HG03432 (cell line): ENCODE measurements around the gene NDUFS5.
"Not testable (repeated sequence)": the region's sequence is repeated elsewhere in the genome, so short reads cannot be mapped to it uniquely, and the experiment has no call there.

Experiments
- ATAC-seq: cut with Tn5 transposase; IDR thresholded peaks from one replicate; pipeline ENCODE4 v1.9.1; 2021; ENCODE audit warnings: mild to moderate bottlenecking, moderate library complexity; ENCODE audit not compliant: unreplicated experiment

The NDUFS5 gene

DNA sequence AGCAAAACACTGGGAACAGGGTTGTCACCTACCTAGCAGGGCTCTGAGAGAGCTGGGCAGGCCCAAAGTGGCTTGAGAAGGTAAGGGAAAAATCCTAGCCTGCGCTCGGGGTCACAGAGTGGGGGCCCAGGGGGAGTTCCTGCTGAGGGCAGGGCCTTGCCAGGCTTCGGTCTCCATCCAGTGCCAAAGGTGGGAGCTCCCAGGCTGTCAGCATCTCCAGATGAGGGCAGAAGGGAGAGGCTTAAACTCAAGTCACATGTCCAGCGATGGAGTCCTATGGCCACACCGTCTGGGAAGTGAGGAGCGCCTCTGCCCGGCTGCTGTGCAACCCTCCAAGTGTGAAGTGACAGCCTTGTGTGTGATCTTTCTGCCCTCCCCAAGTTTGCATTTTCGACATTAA is 11.2 kb upstream of the NDUFS5 start:
- ATAC-seq: not testable (repeated sequence)

- no peak for ATAC-seq
Observed at GRCh38 chr1:39016604-39017171, 9.5 kb upstream of the NDUFS5 start.

DNA sequence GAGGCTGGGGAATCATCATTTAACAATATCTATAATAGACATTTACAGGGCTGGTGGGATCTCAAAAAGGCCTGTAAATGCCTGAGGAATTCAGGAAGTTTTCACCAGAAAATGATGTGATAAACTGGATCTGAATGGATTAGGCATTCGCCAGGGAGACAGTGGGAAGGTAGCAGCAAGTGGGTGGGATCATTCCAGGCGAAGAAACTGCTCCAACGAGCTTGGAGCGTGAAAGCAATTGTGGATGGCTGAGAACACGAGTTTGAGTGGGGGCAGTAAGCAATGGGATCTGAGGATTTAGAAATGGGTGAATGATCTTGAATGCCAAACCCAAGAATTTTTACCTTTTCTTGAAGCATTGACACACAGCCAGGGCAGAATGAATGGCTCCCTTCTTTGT is 8.9 kb upstream of the NDUFS5 start:
- ATAC-seq: no peak

DNA sequence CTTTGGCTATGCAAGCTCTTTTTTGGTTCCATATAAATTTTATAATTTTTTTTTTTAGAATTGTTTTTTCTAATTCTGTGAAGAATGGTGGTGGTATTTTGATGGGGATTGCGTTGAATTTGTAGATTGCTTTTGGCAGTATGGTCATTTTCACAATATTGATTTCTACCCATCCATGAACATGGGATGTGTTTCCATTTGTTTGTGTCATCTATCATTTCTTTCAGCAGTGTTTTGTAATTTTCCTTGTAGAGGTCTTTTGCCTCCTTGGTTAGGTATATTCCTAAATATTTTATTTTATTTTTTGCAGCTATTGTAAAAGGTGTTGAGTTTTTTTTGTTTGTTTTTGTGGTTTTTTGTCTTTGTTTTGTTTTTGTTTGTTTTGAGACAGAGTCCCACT is 5.7 kb upstream of the NDUFS5 start:
- not testable (repeated sequence) for ATAC-seq

DNA sequence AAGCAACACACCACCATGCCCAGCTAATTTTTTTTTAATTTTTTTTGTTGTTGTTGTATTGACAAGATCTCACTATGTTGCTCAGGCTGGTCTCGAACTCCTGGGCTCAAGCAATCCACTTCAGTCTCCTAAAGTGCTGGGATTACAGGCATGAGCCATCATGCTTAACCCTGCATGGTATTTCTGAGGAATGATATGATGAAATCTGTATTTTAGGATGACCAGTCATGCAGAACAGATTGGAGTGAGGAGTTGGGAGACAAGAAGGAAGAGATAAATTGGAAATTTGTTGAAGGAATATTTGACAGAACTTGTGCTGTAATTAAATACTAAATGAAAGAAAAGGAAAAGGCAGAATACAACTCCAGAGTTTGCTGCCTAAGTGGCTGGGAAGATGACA is 4.7 kb upstream of the NDUFS5 start:
- no peak for ATAC-seq

DNA sequence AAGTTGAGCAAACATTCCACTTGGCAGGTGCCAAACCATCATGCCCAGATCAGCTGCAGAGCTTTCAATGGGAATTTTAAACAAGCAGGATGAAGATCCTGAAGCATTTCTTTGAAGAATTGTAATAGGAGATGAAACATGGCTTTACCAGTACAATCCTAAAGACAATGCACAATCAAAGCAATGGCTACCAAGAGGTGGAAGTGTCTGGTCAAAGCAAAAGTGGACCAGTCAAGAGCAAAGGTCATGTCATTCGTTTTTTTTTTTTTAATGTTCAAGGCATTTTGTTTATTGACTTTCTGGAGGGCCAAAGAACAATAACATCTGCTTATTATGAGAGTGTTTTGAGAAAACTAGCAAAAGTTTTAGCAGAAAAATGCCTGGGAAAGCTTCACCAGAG is 3.0 kb upstream of the NDUFS5 start:
- ATAC-seq: no peak

- no peak for ATAC-seq
Observed at GRCh38 chr1:39026866-39027507, 837 bp downstream of the NDUFS5 start.

GRCh38 chr1:39034114-39034654 is 8.0 kb downstream of the NDUFS5 start:
- ATAC-seq: no peak

GRCh38 chr1:39036678-39037077 is 10.5 kb downstream of the NDUFS5 start:
- ATAC-seq: no peak

DNA sequence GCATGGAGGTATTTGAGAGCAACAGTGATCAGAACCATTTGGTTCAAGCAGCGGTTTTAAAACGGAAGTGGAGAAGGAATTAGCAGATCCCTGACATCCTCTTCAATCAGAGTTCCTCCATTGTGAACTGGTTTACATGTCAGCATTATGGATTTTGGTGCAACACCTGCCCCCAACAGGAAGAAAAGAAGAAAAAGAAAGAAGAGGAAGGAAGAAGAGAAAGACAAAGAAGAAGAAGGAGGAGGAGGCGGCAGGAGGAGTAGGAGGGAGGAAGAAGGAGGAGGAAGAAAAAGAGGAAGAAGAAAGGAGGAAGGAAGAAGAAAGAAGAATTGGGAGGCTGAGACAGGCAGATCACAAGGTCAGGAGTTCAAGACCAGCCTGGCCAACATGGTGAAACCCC is 17.4 kb downstream of the NDUFS5 start:
- no peak for ATAC-seq

DNA sequence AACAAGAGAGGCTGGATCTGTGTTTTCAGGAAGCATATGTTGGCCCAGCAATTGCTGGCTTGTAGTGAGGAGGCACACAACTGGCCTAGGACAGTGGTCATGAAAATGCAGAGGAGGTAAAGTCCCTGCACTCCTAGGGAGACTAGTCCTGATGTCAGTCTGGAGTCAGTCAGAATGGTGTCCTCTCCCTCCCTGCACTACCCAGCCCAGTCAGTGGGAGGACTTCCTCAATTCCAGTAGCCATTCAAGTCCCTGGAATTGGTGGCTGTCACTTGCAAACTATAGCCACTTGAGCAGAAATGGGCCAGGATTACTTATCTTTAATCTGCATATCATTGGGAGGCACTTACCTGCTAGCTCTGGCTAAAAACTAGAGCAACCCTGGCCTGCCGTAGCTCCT is 18.6 kb downstream of the NDUFS5 start:
- ATAC-seq: no peak

- ATAC-seq: no peak
Observed at GRCh38 chr1:39045231-39045630, 19.1 kb downstream of the NDUFS5 start.

DNA sequence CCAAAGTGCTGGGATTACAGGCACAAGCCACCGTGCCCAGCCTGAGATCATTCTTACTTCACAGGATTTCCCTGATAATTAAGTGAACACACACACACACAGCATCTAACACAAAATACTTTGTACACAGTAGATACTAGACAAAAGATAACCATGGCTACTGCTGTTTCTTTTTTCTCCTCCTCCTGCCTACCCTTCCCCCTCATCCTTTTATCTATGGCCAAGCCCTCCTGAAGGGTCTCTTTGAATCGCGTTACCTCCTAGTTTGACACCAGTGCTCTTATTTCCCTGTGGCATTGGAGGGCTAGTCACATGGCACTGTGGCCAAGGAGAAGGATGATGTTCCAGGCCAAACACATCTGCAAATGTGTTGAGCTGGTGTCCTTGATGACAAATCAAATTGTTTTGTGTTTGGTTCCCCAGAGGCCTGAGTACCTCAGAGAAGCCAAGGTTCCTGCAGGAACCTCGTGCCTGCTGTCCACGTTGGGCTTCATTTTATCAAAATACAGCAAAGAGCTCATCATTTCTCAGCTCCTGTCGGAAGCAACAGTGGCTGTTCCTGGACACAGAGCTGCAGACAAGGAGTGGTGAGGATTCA is 20.6 kb downstream of the NDUFS5 start:
- ATAC-seq: no peak

DNA sequence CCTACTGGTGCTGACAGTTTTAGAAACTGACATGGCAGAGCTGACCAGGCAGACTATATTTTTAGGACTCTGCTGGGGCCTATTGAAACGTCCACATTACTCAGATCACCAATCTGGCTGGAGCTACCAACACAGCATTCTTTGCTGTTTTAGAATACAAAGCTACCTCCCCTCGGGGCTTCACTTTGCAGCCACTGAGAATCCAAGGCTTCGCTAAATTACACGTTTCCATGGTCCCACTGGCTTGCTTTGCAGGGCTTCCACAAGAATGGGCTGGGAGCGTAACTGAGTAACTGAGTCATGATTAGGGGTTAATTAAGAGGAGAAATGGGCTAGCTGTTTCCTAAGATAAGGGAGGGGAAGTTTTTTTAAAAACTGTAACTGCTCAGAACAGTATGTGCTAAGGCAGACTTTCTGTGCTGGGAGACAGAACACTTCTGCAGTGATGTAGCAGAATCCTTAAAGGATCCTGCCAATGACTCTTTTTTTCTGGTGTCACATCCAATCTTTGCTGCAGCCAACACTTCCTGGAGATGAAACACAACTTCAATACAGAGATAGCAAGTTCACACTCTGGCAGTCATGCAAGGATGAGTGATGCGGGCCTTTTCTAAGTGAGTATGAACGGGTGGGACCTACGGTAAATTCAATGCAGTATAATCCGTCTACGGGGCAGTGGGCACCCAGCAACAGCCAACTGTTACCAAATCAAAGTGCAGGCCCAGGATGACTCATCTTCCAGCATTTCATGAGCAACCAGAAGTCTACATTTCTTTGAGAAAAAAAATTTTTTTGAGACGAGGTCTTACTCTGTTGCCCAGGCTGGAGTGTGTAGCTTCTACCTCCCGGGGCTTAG is 21.5 kb downstream of the NDUFS5 start:
- ATAC-seq: peak; percentile 58

GRCh38 chr1:39048745-39049370 is 22.7 kb downstream of the NDUFS5 start:
- no peak for ATAC-seq

- no peak for ATAC-seq
Observed at GRCh38 chr1:39050001-39050400, 23.9 kb downstream of the NDUFS5 start.

DNA sequence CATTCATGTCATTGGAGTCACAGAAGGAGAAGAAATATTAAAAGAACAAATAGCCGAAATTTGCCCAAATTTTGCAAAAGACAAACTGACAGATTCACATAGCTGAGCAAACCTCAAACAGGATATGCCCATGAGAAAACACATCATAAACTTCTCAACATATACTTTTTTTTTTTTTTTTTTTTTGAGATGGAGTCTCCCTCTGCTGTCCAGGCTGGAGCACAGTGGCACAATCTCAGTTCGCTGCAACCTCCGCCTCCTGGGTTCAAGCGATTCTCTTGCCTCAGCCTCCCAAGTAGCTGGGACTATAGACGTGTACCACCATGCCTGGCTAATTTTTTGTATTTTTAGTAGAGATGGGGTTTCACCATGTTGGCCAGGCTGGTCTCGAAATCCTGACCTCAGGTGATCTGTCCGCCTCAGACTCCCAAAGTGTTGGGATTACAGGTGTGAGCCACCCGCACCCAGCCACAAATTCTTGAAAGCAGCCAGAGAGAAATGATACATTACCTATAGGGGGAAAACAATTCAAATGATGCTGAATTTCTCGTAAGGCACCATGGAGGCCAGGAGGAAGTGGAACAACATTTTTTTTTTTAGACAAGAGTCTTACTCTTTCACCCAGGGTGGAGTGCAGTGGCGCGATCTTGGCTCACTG is 25.2 kb downstream of the NDUFS5 start:
- not testable (repeated sequence) for ATAC-seq

- ATAC-seq: no peak
Observed at GRCh38 chr1:39051956-39052355, 25.8 kb downstream of the NDUFS5 start.

- ATAC-seq: not testable (repeated sequence)
Observed at GRCh38 chr1:39055213-39055710, 29.1 kb downstream of the NDUFS5 start.

DNA sequence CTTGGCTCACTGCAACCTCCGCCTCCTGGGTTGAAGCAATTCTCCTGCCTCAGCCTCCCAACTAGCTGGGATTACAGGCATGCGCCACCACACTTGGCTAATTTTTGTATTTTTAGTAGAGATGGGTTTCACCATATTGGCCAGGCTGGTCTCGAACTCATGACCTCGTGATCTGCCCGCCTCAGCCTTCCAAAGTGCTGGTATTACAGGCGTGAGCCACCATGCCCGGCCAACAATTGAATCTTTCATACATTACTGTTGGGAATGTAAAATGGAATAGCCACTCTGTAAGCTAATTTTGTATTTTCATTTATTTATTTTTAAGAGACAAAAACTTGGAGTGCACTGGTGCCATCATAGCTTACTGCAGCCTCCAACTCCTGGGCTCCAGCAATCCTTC is 35.4 kb downstream of the NDUFS5 start:
- ATAC-seq: not testable (repeated sequence)
